DOHH2 (cell line): ENCODE results near the gene CCDC170.

Experiments
- H3F3A ChIP-seq: fragments of 200-600 bp; sonication (generic), shearing (Covaris generic); 2 replicates; pipeline ENCODE4 v1.6.0; 2016; ENCODE audit warnings: antibody characterized with exemption, mild to moderate bottlenecking; ENCODE audit not compliant: control insufficient read depth, insufficient read depth
- H3K27ac ChIP-seq: fragments of 200-600 bp; sonication (generic); 2 replicates; pipeline ENCODE4 v1.5.1; 2014; ENCODE audit warnings: low read depth, mild to moderate bottlenecking, low read length, moderate library complexity
- H3K27me3 ChIP-seq: fragments of 200-600 bp; sonication (generic); 2 replicates; pipeline ENCODE4 v1.6.1; 2014; ENCODE audit warnings: mild to moderate bottlenecking, low read length, mixed read lengths; ENCODE audit not compliant: control insufficient read depth
- H3K36me3 ChIP-seq: fragments of 200-600 bp; sonication (generic); 2 replicates; pipeline ENCODE4 v1.6.1; 2014; ENCODE audit warnings: mild to moderate bottlenecking, low read length, moderate library complexity, mixed read lengths; ENCODE audit not compliant: control insufficient read depth
- H3K4me1 ChIP-seq: fragments of 200-600 bp; sonication (generic); 2 replicates; pipeline ENCODE4 v1.6.1; 2014; ENCODE audit warnings: mild to moderate bottlenecking, low read length, mixed read lengths; ENCODE audit not compliant: control insufficient read depth
- H3K4me2 ChIP-seq: fragments of 200-600 bp; sonication (generic); 2 replicates; pipeline ENCODE4 v1.6.0; 2014; ENCODE audit warnings: mild to moderate bottlenecking, low read length, moderate library complexity
- H3K4me3 ChIP-seq: fragments of 200-600 bp; sonication (generic); 2 replicates; pipeline ENCODE4 v1.5.1; 2014; ENCODE audit warnings: mild to moderate bottlenecking, low read length, mixed read lengths
- H3K79me2 ChIP-seq: fragments of 200-600 bp; sonication (generic); 2 replicates; pipeline ENCODE4 v1.6.1; 2014; ENCODE audit warnings: mild to moderate bottlenecking, low read length, mixed read lengths; ENCODE audit not compliant: control insufficient read depth
- H3K9me2 ChIP-seq: fragments of 200-600 bp; sonication (generic); replicated peaks from 2 replicates; pipeline ENCODE4 v1.6.1; 2014; ENCODE audit warnings: mild to moderate bottlenecking, low read length, mixed read lengths; ENCODE audit not compliant: control insufficient read depth
- H3K9me3 ChIP-seq: fragments of 200-600 bp; sonication (generic); 2 replicates; pipeline ENCODE4 v1.6.1; 2014; ENCODE audit warnings: antibody characterized with exemption, low read length, mixed read lengths; ENCODE audit not compliant: control insufficient read depth, insufficient read depth
- H4K20me1 ChIP-seq: fragments of 200-600 bp; sonication (generic); 2 replicates; pipeline ENCODE4 v1.6.0; 2014; ENCODE audit warnings: low read depth, mild to moderate bottlenecking, antibody characterized with exemption, low read length, moderate library complexity; ENCODE audit not compliant: control insufficient read depth, insufficient read depth
- CTCF ChIP-seq: fragments of 200-600 bp; sonication (generic); IDR thresholded peaks from one replicate; pipeline ENCODE4 v1.5.1; 2014; ENCODE audit warnings: antibody characterized with exemption, mild to moderate bottlenecking, low read depth, low read length; ENCODE audit not compliant: poor library complexity, severe bottlenecking
- EZH2phosphoT487 ChIP-seq: fragments of 200-600 bp; sonication (generic); IDR thresholded peaks from 2 replicates; pipeline ENCODE4 v1.6.1; 2017; ENCODE audit warnings: borderline replicate concordance, mild to moderate bottlenecking, antibody characterized with exemption, low read length, moderate library complexity, mixed read lengths

CCDC170 gene

DNA sequence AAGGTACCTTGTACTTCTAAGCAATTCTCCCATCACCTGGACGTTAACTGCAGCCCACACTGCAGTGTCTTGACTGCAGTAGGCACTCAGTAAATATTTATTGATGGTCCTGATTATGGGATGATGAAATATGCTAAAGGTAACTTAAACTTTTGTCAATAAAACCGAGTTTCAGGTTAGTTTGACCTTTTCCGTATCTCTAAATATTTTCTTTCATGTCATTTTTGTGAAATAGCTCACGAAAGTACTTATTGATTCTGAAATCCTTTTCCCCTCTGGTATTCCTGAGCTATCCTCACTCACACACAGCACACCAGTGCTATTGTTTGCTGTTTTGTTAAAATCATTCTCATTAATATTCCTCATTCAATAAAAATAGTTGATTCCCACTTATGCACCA lies 164.3 kb downstream of the CCDC170 start:
- H3F3A ChIP-seq = no peaks in the 10 kb centered on the region
- no peaks in the 10 kb centered on the region for H4K20me1 ChIP-seq
- H3K4me2 ChIP-seq = no peak overlapping the region
- H3K9me3 ChIP-seq = no peaks in the 10 kb centered on the region
- TF ChIP-seq CTCF (no peak), EZH2phosphoT487 (no peak)
- H3K27ac ChIP-seq = no peak overlapping the region
- no peaks in the 10 kb centered on the region for H3K4me1 ChIP-seq
- no peaks in the 10 kb centered on the region for H3K79me2 ChIP-seq
- H3K27me3 ChIP-seq = 0 out of 2 replicates have a peak, but pooled peaks cover 8% of the 10 kb centered on the region
- no peaks in the 10 kb centered on the region for H3K9me2 ChIP-seq
- no peaks in the 10 kb centered on the region for H3K36me3 ChIP-seq
- no peak overlapping the region for H3K4me3 ChIP-seq

DNA sequence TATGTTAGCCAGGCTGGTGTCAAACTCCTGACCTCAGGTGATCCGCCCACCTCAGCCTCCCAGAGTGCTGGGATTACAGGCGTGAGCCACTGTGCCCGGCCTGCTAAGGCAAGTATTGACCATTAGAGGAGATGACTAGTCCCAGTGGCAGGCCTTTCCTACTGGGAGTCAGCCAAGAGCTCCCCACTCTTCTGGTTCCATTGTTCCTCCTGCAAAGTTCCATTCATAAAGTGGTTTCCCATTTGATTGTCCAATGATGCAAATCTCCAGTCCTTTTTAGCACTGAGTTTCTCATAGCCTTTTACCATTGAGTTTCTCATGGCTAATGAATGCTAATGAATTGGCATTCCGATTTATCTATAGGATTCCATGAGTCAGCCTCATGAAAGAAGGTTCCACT lies 165.4 kb downstream of the CCDC170 start:
- TF ChIP-seq CTCF (no peak), EZH2phosphoT487 (no peak)
- Histone ChIP-seq H3F3A (no peaks in the 10 kb centered on the region), H3K4me1 (no peaks in the 10 kb centered on the region), H3K4me2 (no peak overlapping the region), H3K27ac (no peak overlapping the region), H3K9me2 (no peaks in the 10 kb centered on the region), H3K79me2 (no peaks in the 10 kb centered on the region), H3K9me3 (no peaks in the 10 kb centered on the region), H4K20me1 (no peaks in the 10 kb centered on the region), H3K4me3 (no peak overlapping the region), H3K27me3 (0 out of 2 replicates have a peak, but pooled peaks cover 8% of the 10 kb centered on the region), H3K36me3 (no peaks in the 10 kb centered on the region)

- Histone ChIP-seq H3K4me2 (no peak overlapping the region), H3K4me1 (no peaks in the 10 kb centered on the region), H3K9me3 (no peaks in the 10 kb centered on the region), H3K27ac (no peak overlapping the region), H4K20me1 (no peaks in the 10 kb centered on the region), H3K79me2 (no peaks in the 10 kb centered on the region), H3K27me3 (0 out of 2 replicates have a peak, but pooled peaks cover 8% of the 10 kb centered on the region), H3K9me2 (no peaks in the 10 kb centered on the region), H3F3A (no peaks in the 10 kb centered on the region), H3K4me3 (no peak overlapping the region), H3K36me3 (no peaks in the 10 kb centered on the region)
- TF ChIP-seq CTCF = no peak
- TF ChIP-seq EZH2phosphoT487 = no peak
These were observed 167.7 kb downstream of the CCDC170 start for GRCh38 chr6:151661509-151661908.

DNA sequence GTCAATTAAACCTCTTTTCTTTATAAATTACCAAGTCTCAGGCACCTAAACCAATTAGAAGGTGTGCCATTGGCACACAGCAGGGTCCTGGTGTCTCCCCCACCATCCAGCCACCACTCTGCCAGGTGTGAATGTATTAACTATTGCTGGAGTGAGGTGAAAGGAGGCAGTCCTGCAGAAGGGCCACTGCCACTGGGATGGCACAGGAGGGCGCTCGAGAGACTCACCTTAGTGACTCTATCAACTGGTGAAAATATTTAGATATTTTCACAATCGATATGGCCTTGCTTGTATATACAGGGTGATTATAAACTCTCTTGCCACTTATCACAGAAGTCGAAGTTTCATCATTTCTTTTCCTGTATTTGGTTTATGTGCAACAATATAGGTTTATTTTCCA lies 168.1 kb downstream of the CCDC170 start:
- Histone ChIP-seq H3K4me3 (no peak overlapping the region), H3F3A (no peaks in the 10 kb centered on the region), H3K27me3 (0 out of 2 replicates have a peak, but pooled peaks cover 8% of the 10 kb centered on the region), H3K27ac (no peak overlapping the region), H3K4me1 (no peaks in the 10 kb centered on the region), H3K79me2 (no peaks in the 10 kb centered on the region), H3K9me2 (no peaks in the 10 kb centered on the region), H4K20me1 (no peaks in the 10 kb centered on the region), H3K36me3 (no peaks in the 10 kb centered on the region), H3K9me3 (no peaks in the 10 kb centered on the region), H3K4me2 (no peak overlapping the region)
- TF ChIP-seq EZH2phosphoT487 = no peak
- no peak for TF ChIP-seq CTCF
